ENCODE data around the gene SPTBN1.
"Not testable (repeated sequence)": the region's sequence is repeated elsewhere in the genome, so short reads cannot be mapped to it uniquely, and the experiment has no call there.

Gene SPTBN1

GRCh38 chr2:54524226-54524991, 68.3 kb downstream of the SPTBN1 start:
- H3K4me3 ChIP-seq (ENCODE audit: low read depth, low read length) = no peak overlapping the region

DNA sequence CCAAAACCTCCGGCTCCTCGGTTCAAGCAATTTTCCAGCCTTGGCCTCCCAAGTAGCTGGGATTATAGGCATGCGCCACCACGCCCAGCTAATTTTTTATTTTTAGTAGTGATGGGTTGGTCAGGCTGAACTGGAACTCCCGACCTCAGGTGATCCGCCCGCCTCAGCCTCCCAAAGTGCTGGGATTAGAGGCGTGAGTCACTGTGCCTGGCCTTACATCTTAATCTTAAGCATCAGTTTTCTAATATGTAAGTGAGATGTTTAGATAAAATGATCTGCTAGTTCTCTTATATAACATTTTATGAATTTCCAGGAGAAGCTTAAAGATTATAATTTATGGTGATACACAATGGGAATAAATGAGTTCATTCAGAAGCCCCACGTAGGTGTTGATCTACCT, 69.2 kb downstream of the SPTBN1 start:
- no peak overlapping the region for H3K4me3 ChIP-seq (ENCODE audit: low read depth, low read length)

DNA sequence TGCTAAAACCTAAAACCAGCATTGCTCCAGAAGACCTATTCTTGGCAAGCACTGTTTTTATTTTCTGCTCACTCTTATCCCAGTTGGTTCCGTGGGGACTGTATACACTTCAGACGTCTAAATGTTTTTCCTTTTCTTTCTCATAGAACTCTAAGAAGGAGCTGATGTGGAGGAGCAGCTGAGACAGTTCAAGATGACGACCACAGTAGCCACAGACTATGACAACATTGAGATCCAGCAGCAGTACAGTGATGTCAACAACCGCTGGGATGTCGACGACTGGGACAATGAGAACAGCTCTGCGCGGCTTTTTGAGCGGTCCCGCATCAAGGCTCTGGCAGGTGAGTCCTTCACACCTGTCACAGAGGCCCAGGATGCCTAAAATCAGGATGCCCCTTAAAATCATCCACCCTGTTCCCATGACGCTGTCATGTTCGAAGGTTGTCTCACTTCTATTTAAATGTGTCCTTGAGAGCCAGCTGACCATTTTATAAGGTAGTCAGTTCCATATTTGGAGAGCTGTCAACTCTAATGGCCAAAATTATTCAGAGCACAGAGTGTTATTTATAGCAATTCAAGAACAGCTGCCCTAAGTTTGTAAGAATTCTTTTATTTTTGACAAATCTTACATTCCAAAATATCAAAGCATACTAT, 70.2 kb downstream of the SPTBN1 start:
- no peak overlapping the region for H3K4me3 ChIP-seq (ENCODE audit: low read depth, low read length)

DNA sequence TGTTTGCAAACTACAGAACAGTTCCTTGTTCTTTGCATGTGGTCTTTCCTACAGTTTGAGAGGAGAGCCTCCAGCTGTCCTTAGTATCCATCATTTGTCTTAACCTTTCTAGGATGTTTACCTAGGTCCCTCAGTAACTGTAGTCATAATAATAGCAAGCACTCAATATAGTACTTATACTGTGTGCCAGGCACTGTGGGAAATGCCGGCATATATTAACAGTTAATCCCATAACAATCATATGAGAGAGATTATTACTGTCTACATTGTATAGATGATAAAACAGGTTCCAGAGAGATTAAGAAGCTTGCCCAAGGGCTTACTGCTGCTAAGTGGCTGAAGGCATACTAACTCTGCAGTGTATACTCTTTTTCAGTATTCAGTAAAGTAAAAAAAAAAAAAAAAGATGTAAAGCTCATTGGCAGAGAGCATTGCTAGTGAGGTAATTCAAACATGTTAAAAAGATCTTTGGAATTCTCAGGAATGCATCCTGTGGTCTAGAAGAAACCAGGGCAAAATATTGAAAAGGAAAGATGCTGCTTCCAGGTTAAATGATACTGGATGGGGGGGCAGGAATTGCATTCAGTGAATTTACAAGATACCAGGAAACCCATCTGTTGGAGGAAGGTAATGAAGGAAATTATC, 72.3 kb downstream of the SPTBN1 start:
- no peak overlapping the region for H3K4me3 ChIP-seq (ENCODE audit: low read depth, low read length)

GRCh38 chr2:54529518-54529917, 73.4 kb downstream of the SPTBN1 start:
- H3K4me3 ChIP-seq (ENCODE audit: low read depth, low read length) = not testable (repeated sequence)

DNA sequence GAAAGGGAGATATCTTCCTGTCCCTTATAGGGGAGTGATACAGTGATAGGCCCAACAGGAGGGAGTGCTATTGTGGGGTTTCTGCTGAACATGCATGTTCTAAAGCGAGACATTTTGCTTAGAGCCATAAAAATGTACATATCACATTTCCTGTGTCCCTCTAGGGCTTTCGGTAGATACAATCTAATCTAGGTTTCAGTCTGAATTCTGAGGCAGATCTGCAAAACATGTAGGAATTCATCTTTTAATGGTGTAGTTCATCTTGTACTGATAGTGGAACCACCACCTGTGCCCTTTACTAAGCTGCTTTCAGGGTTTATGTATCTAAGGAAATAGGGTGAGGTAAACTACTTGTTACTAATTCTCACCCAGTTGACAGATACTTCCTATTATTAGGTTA, 73.8 kb downstream of the SPTBN1 start:
- H3K4me3 ChIP-seq (ENCODE audit: low read depth, low read length) = no peak overlapping the region

DNA sequence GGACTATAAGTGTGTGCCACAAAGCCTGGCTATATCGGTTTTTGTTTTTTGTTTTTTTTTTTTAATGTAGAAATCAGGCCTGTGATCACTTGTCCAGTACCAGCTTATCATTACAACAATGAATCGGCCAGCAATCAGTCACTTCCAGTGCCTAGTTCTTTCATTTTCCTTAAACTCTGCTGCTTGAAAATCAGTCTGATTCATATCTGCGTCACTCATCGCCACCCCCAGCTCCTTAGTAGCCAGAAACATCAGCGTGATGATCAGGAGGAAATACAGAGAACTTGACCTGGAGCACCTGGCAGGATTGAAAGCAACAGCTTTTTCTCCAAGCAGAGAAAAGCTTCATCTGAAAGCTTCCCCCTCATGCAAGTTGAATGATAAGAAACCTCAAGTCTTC, 75.4 kb downstream of the SPTBN1 start:
- no peak overlapping the region for H3K4me3 ChIP-seq (ENCODE audit: low read depth, low read length)

- H3K4me3 ChIP-seq (ENCODE audit: low read depth, low read length) = no peak overlapping the region
Measured at GRCh38 chr2:54534221-54534620, 78.1 kb downstream of the SPTBN1 start.

DNA sequence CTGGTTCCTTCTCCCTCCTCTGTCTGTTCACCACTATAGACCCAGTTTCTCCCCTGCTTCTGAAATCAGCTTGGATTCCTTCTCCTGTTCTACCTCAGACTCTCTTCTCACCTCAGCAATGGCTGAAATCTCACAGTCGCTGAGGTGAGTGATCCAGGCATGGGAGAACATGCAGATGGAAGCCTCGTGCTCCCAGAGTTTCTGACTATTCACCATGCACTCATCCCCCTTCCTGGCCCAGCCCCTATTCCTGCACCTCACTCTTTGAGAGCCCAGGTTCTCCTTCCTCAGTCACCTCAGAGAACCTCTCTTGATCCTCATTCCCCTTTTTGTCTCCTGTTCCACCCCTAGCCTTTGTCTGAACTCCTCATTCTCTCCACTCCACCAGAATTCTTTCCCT, 78.5 kb downstream of the SPTBN1 start:
- H3K4me3 ChIP-seq (ENCODE audit: low read depth, low read length) = no peak overlapping the region

DNA sequence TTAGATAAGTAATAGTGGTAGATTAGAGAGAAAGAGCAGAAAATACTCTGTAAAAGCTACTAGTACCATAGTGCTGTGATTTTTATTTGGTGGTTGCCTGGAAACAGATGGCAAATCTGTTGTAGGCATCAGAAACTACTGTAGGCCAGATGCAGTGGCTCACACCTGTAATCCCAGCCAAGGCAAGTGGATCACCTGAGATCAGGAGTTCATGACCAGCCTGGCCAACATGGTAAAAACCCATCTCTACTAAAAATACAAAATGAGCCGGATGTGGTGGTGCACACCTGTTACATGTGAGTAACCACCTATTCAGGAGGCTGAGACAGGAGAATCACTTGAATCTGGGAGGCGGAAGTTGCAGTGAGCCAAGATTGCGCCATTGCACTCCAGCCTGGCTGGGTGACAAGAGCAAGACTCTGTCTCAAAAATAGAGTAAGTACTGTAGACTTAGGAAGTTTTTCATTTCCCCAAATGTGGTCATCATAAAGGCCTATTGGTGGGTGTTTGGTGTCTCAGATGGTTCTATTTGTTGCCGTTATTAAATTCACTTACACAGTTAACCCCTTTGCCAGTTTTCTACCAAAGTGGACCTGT, 79.6 kb downstream of the SPTBN1 start:
- H3K4me3 ChIP-seq (ENCODE audit: low read depth, low read length) = no peak overlapping the region

- H3K4me3 ChIP-seq (ENCODE audit: low read depth, low read length) = no peak overlapping the region
Measured at GRCh38 chr2:54536720-54537119, 80.6 kb downstream of the SPTBN1 start.

DNA sequence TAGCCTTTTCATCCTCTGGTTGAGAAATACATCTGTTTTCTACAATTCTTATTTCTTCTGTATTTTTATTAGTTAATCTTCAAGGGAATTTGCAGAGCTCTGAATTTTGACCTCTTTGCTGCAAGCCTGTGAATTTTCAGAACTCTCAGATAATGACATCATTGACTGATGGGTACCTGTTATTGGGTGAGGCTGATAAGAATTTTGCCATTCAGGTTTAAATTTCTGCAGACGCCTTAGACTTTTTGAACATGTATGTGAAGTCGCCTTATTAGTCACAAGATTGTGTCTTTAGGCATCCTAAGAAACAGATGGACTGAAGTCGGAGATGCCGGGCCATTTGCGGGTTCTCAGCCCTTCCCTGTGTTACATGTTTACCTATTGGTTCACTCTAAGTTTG, 82.4 kb downstream of the SPTBN1 start:
- no peak overlapping the region for H3K4me3 ChIP-seq (ENCODE audit: low read depth, low read length)

GRCh38 chr2:54539683-54540082, 83.6 kb downstream of the SPTBN1 start:
- H3K4me3 ChIP-seq (ENCODE audit: low read depth, low read length) = no peak overlapping the region

DNA sequence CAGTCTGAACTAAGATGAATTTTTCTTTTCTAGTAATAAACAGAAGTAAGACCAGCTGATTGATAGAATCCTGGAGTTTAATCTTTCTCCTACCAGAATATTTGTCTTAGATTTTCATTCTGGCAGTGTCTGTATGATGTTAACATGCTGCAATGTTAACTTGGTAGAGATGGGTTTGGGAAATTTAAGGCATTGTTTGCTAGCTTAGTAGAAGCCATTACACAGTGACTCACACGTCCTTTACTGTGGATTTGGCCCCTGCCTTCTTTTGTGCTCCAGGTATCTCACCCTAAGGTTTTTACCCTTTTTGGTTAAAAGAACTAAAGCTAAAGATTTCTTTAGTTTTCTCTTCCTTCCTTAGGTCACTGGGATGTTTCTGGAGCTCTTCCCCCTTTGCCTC, 84.1 kb downstream of the SPTBN1 start:
- no peak overlapping the region for H3K4me3 ChIP-seq (ENCODE audit: low read depth, low read length)

- H3K4me3 ChIP-seq (ENCODE audit: low read depth, low read length) = no peak overlapping the region
Measured at GRCh38 chr2:54541995-54542394, 85.9 kb downstream of the SPTBN1 start.

- H3K4me3 ChIP-seq (ENCODE audit: low read depth, low read length) = no peak overlapping the region
Measured at GRCh38 chr2:54543733-54544396, 87.7 kb downstream of the SPTBN1 start.

DNA sequence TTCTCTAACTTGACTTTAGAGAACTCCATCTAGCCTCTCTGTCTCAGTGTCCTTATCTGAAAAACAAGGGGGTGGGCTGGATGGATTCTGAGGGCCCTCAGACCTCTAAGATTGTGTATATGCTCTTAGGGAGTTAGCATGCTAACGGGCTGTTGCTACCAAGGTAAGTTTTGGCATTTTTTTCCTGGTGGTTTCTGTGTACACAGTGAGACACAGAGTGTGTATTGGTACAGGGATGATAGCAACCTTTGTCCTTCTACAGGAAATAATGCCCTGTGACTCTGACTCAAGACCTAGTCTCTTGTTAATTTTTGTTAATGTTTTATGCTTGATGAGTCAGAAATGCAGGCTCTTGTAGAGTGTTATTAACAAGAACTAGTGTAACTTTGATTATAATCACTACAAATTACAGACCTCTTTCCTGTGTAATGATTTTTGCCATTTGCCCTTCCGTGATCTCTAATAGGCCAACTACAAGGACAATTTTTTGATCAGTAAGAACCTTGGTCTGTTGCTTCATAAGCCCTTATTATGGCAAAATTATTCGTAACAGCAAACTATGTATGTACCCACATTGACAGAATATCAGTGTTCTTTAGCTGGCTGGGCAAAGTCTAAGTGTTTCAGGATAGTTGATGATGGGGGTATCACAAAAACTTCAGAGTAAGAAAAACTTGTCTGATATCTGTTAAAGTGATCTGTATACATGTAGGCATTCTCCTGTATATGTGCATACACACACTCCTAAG, 89.7 kb downstream of the SPTBN1 start:
- no peak overlapping the region for H3K4me3 ChIP-seq (ENCODE audit: low read depth, low read length)

DNA sequence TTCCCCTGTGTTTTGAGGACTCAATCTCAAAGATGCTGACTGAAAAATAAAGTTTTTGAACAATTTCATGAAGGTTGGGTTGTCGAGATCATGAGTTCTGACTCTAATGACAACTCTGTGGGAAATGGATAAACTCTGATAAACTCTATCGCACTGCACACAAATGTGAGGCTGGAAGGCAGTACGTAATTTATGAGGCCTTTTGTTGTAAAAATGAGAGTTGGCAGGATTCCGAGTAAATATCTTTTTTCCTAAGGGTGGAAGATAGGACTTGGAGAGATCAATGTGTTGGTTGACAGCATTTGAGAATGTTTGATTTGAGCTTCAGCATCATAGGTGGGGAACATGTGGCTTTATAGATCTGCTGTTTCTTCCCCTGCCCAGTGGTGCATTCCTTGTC, 90.4 kb downstream of the SPTBN1 start:
- no peak overlapping the region for H3K4me3 ChIP-seq (ENCODE audit: low read depth, low read length)

DNA sequence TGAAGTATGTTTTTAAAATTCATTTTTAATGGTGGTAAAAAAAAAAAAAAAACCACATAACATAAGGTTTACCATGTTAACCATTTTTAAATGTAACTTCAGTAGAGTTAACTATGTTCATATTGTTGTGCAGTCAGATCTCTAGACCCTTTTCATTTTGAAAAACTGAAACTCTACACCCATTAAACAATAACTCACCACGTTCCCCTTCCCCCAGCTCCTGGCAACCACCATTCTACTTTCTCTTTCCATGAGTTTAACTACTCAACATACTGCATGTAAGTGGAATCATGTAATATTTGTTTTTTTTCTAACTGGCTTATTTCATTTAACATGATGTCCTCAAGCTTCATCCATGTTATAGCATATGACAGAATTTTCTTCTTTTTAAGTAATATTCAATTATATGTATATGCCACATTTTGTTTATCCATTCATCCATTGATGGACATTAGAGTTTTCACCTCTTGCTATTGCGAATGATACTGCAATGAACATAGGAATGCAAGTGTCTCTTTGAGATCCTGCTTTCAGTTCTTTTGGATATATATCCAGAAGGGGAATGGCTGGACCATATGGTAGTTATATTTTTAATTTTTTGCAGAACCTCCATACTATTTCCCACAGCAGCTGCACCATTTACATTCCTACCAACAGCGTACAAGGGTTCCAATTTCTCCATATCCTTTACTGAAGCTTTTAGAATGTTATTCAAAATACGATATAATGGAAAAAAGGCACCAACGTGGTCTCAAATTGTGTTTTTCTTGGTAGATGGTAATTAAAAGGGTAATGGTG, 91.0 kb downstream of the SPTBN1 start:
- H3K4me3 ChIP-seq (ENCODE audit: low read depth, low read length) = no peak overlapping the region

DNA sequence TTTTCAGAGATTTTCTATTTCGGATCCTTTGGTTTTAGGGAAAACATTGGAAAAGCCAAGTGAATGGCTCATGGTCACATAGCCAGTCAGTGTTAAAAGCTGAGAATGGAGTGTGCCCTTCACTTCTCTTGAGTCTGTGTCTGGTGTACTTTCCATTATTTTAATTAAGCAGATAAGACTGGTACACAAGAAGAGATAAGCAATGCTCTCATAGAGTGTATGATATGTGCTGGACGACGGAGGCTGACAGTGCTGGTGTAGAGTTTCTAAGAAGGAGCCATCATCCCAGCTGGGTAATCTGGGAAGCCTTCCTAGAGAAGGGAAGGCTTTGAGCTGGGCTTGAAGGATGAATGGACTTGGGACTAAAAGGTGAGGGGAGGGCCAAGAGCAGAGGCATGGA, 93.3 kb downstream of the SPTBN1 start:
- no peak overlapping the region for H3K4me3 ChIP-seq (ENCODE audit: low read depth, low read length)
